Keratinocyte (primary cell): ENCODE results near the gene LAT. TPM values are rescaled to one million over a fixed set of nuclear protein-coding genes. Genes with fewer than 3 reads are reported as not detected.

Experiments used
- DNase-seq: peaks from one replicate; pipeline ENCODE4 v3.0.0-alpha.2; 2011; ENCODE audit warnings: low read depth, missing footprints, low spot score
- FAIRE-seq: peaks from 2 replicates; lab custom pipeline; 2011; peaks lifted over from hg19 to GRCh38; lab: Jason Lieb, UNC
- H2AFZ ChIP-seq: 2 replicates; pipeline ENCODE4 v1.6.0; 2012; ENCODE audit warnings: low read length, control low read depth, inconsistent platforms; ENCODE audit not compliant: control insufficient read depth
- H3K27ac ChIP-seq: 2 replicates; pipeline ENCODE4 v1.5.1; 2011; ENCODE audit warnings: low read length; ENCODE audit not compliant: control insufficient read depth, insufficient read depth
- H3K27me3 ChIP-seq: 3 replicates; pipeline ENCODE4 v1.6.0; 2011; ENCODE audit warnings: low read length; ENCODE audit not compliant: control insufficient read depth, insufficient read depth; ENCODE audit errors: extremely low read depth
- H3K36me3 ChIP-seq, 2 experiments: 2 replicates in 1 of 2; 3 replicates in 1 of 2; pipeline ENCODE4 v1.5.1; 2011; ENCODE audit warnings: low read length in 2 of 2, mild to moderate bottlenecking in 1 of 2; ENCODE audit not compliant: control insufficient read depth in 2 of 2, insufficient read depth in 2 of 2; ENCODE audit errors: extremely low read depth in 1 of 2
- H3K4me1 ChIP-seq: 3 replicates; pipeline ENCODE4 v1.5.1; 2011; ENCODE audit warnings: low read length; ENCODE audit not compliant: control insufficient read depth, insufficient read depth; ENCODE audit errors: extremely low read depth
- H3K4me2 ChIP-seq: 3 replicates; pipeline ENCODE4 v1.6.0; 2011; ENCODE audit warnings: low read depth, low read length; ENCODE audit not compliant: control insufficient read depth, insufficient read depth; ENCODE audit errors: extremely low read depth
- H3K4me3 ChIP-seq, 3 experiments: fragments of 200-600 bp in 1 of 3; sonication (generic) in 1 of 3; 2 replicates in 2 of 3; 3 replicates in 1 of 3; pipeline ENCODE4 v1.5.1; 2011 to 2016; ENCODE audit warnings: low read length in 3 of 3, mild to moderate bottlenecking in 3 of 3, control low read depth in 2 of 3, inconsistent platforms in 1 of 3, low read depth in 1 of 3, mixed read lengths in 1 of 3, mixed run types in 1 of 3, moderate library complexity in 1 of 3; ENCODE audit not compliant: control insufficient read depth in 2 of 3, insufficient read depth in 2 of 3; ENCODE audit errors: extremely low read depth in 1 of 3
- H3K79me2 ChIP-seq: 2 replicates; pipeline ENCODE4 v1.6.0; 2012; ENCODE audit warnings: low read length; ENCODE audit not compliant: control insufficient read depth, insufficient read depth
- H3K9ac ChIP-seq: 3 replicates; pipeline ENCODE4 v1.6.0; 2011; ENCODE audit warnings: low read length; ENCODE audit not compliant: control insufficient read depth, insufficient read depth; ENCODE audit errors: extremely low read depth
- H3K9me1 ChIP-seq: 3 replicates; pipeline ENCODE4 v1.6.0; 2011; ENCODE audit warnings: low read length; ENCODE audit not compliant: control insufficient read depth, insufficient read depth; ENCODE audit errors: extremely low read depth
- H3K9me3 ChIP-seq: 2 replicates; pipeline ENCODE4 v1.5.1; 2012; ENCODE audit warnings: low read depth, low read length; ENCODE audit not compliant: control insufficient read depth
- H4K20me1 ChIP-seq: 3 replicates; pipeline ENCODE4 v1.6.0; 2011; ENCODE audit warnings: low read length; ENCODE audit not compliant: control insufficient read depth, insufficient read depth; ENCODE audit errors: extremely low read depth
- EZH2 ChIP-seq: IDR thresholded peaks from one replicate; pipeline ENCODE4 v1.6.1; 2012; ENCODE audit warnings: inconsistent platforms, mild to moderate bottlenecking, low read length, moderate library complexity
- dilution Hi-C: fragments of 300-500 bp; cut with MboI; formaldehyde crosslinking; loops from one replicate; pipeline ENCODE4 v1.7.0; 2020; ENCODE audit warnings: low sequenced_read_pairs; ENCODE audit not compliant: extremely low pct_ligation_motif_present
- polyA plus RNA-seq, 5 experiments: library from polyadenylated mRNA; depleted of rRNA in 3 of 5; stranded (reverse) in 3 of 5; stranded (forward) in 1 of 5; unstranded in 1 of 5; fragments of >200 nt; gene quantifications; 1 replicate in 1 of 5; 2 replicates in 3 of 5; 3 replicates in 1 of 5; pipeline versions ENCODE4 v1.2.1 to v1.2.3, GENCODE V29; 2011 to 2012; ENCODE audit warnings: missing spikeins in 2 of 5, low read depth in 1 of 5, low replicate concordance in 1 of 5
- TF ChIP-seq, protein P1 (sequence below), 3 experiments: IDR thresholded peaks in 1 of 3; conservative IDR thresholded peaks in 1 of 3; optimal IDR thresholded peaks in 1 of 3; 2 replicates in 2 of 3; 3 replicates in 1 of 3; pipeline versions ENCODE3 to v1.5.1; 2011; ENCODE audit warnings: low read length in 3 of 3, mild to moderate bottlenecking in 3 of 3, moderate library complexity in 2 of 3, control low read depth in 1 of 3, inconsistent platforms in 1 of 3; ENCODE audit not compliant: insufficient read depth in 2 of 3; ENCODE audit errors: extremely low read depth in 1 of 3

LAT gene
- polyA plus RNA-seq, 1 donor (not counting 4 experiments of a cell fraction or from before 2014, with no cell fraction given): 1.2 TPM

- no peak overlapping the region for H3K9ac ChIP-seq
- peaks cover 9% of the 10 kb centered on the region for H3K79me2 ChIP-seq
- H3K4me2 ChIP-seq: no peak overlapping the region
- H3K4me3 ChIP-seq: no peak overlapping the region
- FAIRE-seq: no peak
- no peak overlapping the region for H2AFZ ChIP-seq
- TF ChIP-seq, protein P1, sequence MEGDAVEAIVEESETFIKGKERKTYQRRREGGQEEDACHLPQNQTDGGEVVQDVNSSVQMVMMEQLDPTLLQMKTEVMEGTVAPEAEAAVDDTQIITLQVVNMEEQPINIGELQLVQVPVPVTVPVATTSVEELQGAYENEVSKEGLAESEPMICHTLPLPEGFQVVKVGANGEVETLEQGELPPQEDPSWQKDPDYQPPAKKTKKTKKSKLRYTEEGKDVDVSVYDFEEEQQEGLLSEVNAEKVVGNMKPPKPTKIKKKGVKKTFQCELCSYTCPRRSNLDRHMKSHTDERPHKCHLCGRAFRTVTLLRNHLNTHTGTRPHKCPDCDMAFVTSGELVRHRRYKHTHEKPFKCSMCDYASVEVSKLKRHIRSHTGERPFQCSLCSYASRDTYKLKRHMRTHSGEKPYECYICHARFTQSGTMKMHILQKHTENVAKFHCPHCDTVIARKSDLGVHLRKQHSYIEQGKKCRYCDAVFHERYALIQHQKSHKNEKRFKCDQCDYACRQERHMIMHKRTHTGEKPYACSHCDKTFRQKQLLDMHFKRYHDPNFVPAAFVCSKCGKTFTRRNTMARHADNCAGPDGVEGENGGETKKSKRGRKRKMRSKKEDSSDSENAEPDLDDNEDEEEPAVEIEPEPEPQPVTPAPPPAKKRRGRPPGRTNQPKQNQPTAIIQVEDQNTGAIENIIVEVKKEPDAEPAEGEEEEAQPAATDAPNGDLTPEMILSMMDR (optimal IDR thresholded peaks at IDR 0.05 in 1 of 3, IDR thresholded peaks at IDR 0.05 in 1 of 3, conservative IDR thresholded peaks at IDR 0.05 in 1 of 3; ENCODE audit: extremely low read depth in 1 of 3, insufficient read depth in 2 of 3, low read length in 3 of 3): no peak
- no peak for DNase-seq
- H3K27me3 ChIP-seq: no peaks in the 10 kb centered on the region
- no peaks in the 10 kb centered on the region for H3K9me1 ChIP-seq
- no peak overlapping the region for H3K27ac ChIP-seq
- no peaks in the 10 kb centered on the region for H3K4me1 ChIP-seq
- H4K20me1 ChIP-seq: no peaks in the 10 kb centered on the region
- dilution Hi-C loops: no loop called here
- H3K36me3 ChIP-seq: peaks cover 40 to 44% of the 10 kb centered on the region in 2 experiments
- no peaks in the 10 kb centered on the region for H3K9me3 ChIP-seq
These were observed 26.6 kb upstream of the LAT start for GRCh38 chr16:28958216-28958615.

DNA sequence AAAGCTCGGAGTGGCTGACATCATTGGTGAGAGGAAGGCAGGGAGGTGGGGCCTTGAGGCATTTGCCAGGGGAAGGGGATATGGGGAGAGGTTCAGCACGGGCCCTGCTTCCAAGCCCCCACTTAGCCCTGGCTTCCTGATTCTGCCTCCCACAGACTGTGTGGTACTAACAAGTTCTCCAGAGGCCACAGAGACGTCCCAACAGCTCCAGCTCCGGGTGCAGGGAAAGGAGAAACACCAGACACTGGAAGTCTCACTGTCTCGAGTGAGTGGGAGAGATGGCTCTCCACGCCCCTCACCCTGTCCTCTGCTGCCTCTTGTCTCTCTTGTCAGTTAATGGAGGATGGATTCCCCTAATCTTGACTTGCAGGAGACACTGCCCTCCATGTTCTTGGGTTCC, 26.0 kb upstream of the LAT start:
- no peaks in the 10 kb centered on the region for H3K27me3 ChIP-seq
- H3K4me1 ChIP-seq: no peaks in the 10 kb centered on the region
- peaks cover 43 to 44% of the 10 kb centered on the region in 2 experiments for H3K36me3 ChIP-seq
- no peaks in the 10 kb centered on the region for H3K9me1 ChIP-seq
- no peaks in the 10 kb centered on the region for H3K9me3 ChIP-seq
- H3K79me2 ChIP-seq: peaks cover 4% of the 10 kb centered on the region
- H2AFZ ChIP-seq: no peak overlapping the region
- dilution Hi-C loops: no loop called here
- no peak overlapping the region for H3K9ac ChIP-seq
- TF ChIP-seq EZH2: no peak
- TF ChIP-seq, protein P1 (optimal IDR thresholded peaks at IDR 0.05 in 1 of 3, IDR thresholded peaks at IDR 0.05 in 1 of 3, conservative IDR thresholded peaks at IDR 0.05 in 1 of 3; ENCODE audit: extremely low read depth in 1 of 3, insufficient read depth in 2 of 3, low read length in 3 of 3): no peak
- no peaks in the 10 kb centered on the region for H4K20me1 ChIP-seq
- H3K4me3 ChIP-seq: no peak overlapping the region
- FAIRE-seq (no peak), DNase-seq (no peak)
- H3K27ac ChIP-seq: no peak overlapping the region
- H3K4me2 ChIP-seq: no peak overlapping the region
